GM10847 (cell line): ENCODE measurements around the gene REPS1.

Experiments used
- POLR2A ChIP-seq: IDR thresholded peaks from 2 replicates; pipeline ENCODE4 v1.6.1; 2011; ENCODE audit not compliant: insufficient read length; ENCODE audit errors: extremely low read depth

The REPS1 gene

DNA sequence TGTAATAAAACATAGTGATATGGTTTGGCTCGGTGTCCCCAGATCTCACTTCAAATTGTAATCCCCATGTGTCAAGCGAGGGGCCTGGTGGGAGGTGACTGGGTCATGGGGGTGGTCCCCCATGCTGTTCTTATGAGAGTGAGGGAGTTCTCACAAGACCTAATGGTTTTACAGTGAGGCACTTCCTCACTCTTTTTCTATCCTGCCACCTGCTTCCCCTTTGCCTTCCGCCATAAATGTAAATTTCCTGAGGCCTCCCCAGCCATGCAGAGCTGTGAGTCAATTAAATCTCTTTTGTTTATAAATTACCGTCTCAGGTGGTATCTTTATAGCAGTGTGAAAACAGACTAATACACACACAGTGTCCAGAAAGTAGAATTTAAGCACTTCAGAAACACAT is 78.5 kb downstream of the REPS1 start:
- no peak for TF ChIP-seq POLR2A

DNA sequence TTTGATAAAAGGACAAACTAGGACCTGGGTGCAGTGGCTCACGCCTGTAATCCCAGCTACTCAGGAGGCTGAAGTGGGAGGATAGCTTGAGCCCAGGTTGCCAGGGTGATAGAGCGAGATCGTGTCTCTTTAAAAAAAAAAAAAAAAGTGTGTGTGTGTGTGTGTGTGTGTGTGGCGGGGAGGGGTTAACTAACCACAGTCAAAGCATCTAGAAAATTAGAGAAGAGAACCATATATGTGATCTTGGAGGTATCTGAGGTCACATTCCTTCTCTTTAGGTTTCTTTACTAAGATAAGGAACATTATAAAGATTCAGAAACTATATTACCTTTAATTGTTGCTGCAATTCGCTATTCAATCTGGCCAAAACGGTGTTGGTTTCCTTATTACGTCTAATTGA is 80.9 kb downstream of the REPS1 start:
- no peak for TF ChIP-seq POLR2A

DNA sequence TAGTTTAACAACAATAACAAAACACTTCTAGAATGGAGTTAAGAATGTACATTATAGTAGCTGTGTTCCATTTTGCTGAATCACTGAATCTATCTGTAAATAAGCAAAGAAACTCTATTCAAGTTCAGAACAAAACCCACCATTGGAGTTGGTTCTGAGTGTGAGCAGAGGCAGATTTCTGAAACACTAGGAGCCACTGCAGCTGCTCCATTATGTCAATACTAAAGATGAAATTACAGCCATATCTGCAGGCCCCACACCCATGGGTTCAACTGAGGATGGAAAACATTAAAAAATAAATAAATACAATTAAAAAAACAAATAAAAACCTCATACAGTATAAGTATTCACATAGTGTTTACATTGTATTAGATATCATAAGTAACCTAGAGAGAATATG is 91.0 kb downstream of the REPS1 start:
- TF ChIP-seq POLR2A, result no peak

DNA sequence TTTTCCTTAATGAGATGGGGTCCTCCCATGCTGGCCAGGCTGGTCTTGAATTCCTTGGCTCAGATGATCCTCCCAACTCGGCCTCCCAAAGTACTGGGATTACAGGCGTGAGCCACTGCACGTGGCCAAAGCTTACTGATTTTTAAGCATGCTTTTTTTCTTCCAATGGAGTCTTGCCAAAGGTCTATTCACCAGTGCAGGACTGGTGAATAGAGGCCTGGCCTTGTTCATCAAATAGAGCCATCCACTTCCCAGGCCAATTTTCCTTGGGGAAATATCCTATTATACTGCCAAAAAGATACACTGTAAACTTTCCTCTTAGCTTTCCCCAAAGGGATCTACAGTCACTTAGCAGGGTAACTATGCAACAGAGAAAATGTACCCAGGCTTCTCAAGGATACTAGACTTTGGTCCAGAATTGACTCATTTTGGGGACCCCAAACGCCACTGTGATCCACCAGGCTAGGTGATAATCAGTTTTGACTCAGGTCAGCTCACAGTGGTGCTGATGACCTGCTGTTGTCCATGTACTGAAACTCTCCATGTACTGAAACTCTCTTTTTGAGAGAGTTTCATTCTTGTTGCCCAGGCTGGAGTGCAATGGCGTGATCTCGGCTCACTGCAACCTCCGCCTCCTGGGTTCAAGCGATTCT is 91.8 kb downstream of the REPS1 start:
- no peak for TF ChIP-seq POLR2A

DNA sequence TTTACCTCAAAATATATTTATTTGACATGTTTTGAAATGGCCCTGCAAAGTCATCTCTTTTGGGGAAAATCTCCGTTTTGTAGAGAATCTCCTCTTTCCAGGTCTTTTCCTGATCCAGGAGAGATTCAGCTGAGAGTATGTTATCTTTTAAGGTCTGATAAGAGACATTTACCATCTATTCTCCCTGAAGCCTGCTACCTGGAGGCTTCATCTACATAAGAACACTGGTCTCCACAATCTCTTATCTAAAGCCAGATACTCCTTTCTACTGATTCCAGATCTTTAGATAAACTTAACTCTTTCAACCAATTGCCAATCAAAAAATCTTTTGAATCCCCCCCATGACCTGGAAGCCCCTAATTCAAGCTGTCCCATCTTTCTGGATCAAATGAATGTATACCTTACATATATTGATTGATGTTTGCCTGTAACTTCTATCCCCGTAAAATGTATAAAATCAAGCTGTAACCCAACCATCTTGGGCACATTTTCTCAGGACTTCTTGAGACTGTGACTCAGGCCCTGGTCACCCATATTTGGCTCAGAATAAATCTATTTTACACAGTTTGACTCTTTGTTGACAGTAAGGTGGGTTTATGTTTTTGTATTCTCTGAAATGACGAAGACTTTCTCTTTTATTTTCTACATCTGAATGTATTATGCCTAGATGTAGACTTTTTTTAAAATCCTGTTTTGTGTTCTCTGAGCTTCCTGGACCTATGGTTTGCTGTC is 96.6 kb downstream of the REPS1 start:
- TF ChIP-seq POLR2A, result no peak

DNA sequence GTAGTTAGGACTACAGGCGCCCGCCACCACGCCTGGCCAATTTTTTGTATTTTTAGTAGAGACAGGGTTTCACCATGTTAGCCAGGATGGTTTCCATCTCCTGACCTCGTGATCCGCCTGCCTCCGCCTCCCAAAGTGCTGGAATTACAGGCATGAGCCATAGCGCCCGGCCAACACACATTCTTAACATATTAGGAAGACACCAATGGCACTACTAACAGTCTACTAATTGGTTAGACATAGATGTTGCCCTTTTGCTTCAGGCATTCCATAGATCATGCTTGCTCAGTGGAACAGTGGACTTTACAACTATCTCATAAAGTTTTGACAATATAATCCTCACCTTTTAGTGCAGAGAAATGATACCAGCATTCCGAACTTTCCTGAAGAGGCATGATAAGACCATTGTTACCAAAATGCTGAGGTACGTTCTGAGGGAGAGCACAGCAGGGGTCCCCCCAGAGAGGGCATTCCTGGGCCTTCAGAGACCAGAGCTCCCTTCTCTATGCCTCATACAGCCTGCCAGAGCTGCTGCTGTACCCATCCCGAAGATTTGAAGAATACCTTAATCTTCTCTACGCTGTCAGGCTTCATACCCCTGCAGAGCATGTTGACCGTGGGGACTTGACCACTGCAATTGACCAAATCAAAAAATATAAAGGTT is 102.8 kb downstream of the REPS1 start:
- no peak for TF ChIP-seq POLR2A

DNA sequence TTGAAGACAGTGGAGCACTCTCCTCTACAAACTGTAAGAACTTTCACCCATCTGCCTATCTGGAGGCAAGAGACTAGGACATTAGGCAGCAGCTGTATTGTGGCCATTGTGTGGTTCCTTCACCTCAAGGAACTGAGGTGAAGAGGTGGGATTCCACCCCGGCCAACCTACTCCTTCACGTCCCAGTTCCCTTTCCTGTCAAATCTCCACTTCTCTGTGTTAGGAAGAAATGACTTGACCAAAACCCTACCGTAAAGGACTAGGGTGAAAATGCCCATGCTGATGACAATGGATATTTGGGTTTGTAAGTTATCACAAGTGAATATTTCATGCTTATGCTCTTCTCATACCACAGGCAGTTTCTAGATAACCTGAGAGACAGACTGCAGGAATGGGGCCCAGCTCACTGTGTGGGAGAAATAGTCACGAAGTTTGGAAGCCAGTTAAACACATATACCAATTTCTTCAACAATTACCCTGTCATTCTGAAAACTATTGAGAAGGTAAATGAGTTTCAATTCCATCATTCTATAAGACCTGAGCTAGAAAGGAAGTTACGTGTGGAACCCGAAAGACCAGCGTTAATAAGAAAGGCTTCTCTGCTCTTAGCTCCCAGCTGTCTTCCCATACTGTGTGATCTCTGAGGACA is 105.6 kb downstream of the REPS1 start:
- no peak for TF ChIP-seq POLR2A

DNA sequence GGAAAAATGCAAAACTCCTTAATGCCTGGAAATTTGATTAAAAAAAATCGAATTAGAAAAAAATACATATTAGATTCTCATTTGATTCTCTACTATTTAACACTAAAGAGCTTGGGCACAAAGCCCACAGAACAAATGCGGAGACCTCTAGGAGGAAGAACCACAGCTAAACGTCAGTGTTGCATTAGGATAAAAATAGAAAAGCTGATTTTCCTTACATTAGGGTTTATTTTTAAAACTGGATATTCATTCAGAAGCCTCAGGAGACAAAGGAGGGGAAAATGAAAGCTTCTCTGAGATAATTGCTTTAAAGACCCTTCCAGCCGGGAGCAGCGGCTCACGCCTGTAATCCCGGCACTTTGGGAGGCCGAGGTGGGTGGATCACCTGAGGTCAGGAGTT is 114.9 kb downstream of the REPS1 start:
- TF ChIP-seq POLR2A, result no peak

DNA sequence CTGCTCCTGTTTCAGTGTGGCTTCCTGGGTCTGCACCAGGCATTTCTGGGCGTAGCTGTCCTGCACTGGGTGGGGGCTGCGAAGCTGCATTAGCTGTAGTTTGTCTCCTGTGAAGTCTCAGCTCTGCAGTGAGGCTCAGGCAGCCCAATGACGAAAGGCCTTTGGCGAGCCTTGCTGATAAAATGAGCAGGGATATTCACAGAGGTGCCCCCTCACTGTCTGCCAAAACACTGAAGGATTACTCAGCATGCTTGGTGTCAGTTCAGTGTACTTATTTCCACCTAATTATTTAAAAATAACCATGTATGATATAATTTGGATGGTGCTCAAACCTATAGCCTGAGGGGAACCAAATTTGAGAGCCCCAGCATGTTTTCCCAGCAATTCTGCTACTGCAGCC is 118.7 kb downstream of the REPS1 start:
- TF ChIP-seq POLR2A, result no peak

DNA sequence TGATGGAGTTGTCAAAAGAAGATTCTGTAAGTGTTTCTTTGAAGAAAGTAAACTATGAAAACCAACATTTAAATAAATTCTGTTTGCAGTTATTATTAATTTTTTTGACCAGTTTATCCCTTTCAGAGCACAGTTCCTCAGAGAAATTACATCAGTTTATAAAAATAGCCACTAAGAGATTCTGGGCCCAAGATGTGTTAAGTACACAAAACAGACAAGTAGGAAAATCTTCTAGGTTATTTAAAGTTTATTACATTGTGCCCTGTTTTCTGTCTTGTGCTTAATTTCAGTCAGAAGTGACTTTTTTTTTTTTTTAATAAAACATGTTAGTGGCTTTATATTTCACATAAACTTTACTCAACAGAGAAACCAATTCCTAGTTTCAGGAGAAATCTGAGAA is 119.9 kb downstream of the REPS1 start:
- TF ChIP-seq POLR2A, result no peak

DNA sequence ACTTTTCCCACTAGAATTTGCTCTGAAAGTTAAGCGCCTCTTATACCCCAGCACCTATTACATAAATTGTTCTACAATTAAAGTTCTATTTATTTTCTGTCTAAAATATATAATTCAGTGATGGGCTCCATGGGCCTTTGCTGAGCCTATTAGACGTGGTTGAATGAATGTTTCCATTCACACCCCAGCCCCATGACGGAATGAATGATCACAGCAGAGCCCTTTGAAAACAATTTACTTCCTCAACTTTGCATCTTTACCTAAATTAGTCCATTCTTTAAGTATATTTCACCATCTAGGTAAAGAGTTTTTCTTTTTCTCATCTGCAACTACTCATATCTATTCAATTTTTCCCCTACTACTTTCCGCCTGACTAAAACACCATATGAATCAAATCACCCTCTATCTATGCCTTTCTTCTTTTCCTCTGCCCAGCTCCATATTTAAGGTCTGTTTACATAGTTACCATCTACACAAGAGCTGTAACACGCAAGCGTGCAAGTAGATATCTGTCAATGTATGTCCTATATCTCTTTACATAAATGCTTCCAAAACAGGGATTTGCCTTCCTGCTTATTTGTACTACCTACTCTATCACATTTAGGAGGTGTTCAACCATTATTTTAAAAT is 122.5 kb downstream of the REPS1 start:
- TF ChIP-seq POLR2A, result no peak

DNA sequence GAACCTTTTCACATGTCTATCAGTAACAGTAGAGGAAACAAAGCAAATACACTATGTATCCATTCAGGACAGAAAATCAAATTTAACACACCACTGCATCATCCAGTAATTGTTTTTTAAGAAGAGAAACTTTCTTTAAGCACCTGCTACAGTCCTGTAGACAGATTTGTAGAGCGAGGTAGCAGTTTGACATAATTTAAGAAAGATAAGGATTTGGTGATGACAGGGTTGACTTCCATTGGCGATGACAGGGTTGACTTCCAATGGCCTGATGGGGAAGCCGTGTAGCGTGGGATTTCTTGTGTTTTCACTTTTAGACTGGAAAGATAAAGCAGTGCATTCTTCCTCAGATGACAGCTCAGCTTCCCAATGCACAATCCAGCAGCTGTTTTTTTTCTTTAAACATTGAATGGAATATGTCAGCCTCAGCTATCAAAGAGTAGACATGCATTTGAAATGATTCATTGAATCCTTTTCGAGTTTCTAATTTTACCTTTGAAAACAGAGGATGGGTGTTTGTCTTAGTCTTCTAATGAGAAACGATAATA is 123.6 kb downstream of the REPS1 start:
- no peak for TF ChIP-seq POLR2A

DNA sequence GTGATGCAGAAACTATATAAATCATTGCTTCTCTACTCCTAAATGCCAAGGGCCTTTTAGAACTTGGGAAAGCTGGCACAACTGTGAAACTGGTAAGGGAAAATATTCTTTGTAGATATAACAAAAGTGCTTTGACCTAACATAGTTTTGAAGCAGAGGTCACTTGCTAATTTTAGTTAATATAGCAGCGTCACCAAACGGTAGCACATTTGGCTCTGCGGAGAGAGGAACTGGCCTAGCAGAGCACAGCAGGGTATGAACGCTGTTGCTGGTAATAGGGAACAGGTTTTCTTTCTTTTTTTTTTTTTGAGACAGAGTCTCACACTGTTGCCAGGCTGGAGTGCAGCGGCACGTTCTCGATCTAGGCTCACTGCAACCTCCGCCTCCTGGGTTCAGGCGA is 124.7 kb downstream of the REPS1 start:
- TF ChIP-seq POLR2A, result no peak

DNA sequence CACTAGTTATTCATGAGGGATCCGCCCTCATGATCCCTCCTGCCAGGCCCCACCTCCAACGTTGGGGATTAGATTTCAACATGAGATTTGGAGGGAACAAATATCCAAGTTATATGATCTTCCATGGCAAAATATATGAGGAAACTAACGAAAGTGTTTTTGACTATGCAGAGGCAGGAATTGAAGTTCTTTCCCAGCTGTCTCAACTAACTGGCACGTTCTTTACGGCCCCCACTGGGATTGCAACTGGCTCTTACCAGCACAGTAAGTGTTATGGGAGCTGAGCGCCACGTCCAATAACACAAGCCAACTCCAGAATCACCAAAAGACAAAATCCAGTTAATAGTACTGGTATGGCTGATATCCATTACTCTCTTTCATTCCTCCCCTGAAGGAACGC is 125.6 kb downstream of the REPS1 start:
- TF ChIP-seq POLR2A, result no peak

DNA sequence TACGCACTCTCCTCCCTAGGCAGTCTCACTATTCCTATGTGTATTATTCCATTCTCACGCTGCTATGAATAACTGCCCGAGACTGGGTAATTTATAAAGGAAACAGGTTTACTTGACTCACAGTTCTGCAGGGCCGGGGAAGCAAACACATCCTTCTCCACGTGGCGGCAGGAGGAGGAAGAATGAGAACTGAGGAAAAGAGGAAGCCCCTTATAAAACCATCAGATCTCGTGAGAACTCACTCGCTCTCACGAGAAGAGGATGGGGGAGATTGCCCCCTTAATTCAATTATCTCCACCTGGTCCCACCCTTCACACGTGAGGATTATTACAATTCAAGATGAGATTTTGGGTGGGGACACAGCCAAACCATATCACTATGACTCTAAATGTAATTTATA is 130.3 kb downstream of the REPS1 start:
- TF ChIP-seq POLR2A, result no peak
